Measurements from ENCODE around the gene LRWD1.
"Not testable (repeated sequence)": the region's sequence is repeated elsewhere in the genome, so short reads cannot be mapped to it uniquely, and the experiment has no call there.

LRWD1 gene

DNA sequence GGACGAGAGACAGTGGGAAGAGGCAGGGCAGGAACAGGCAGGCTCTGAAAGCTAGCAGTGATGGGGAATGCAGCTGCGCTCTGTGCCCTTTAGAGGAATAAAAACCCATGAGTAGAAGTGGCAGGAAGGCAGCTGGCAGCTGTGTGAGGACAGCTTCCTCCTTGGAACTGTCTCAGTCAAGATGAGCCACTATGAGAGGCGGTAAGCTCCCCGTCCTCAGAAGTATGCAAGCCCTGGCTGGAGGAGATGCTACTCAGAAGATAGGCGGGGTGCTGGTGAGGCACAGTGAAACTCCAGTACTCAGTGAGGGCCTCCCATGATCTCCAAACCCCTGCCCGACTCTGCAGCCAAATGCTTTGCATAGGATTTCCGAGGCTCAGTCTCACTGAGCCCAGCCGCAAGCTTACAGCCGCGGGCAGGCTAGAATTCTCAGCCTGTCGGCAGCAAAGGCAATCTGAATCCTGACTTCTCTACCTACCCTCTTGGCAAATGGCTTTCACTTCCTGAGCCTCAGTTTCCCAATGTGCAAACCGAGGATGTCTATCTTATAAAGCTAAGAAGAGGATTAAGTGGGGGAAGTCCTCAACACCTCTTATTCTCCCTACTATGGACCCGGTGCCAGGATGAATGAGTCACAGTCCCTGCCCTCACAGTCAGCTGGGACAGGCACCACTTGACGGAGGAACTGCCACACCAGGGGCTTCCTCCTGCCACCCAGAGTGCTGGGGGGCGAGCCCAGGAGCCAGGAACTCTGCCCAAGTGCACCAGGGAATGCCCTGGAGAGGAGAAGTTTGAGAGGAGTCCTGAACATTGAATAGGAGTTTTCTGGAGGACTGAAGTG lies 50.3 kb downstream of the LRWD1 start:
- H3K36me3 ChIP-seq (replicated peaks); in situ Hi-C loops (cut with HindIII; ENCODE audit: low pct_ligation_motif_present, low sequenced_read_pairs); H3K27ac ChIP-seq; DNase-seq; H3K4me3 ChIP-seq (ENCODE audit: low read depth, low read length); H3K27me3 ChIP-seq (replicated peaks): not testable (repeated sequence)

DNA sequence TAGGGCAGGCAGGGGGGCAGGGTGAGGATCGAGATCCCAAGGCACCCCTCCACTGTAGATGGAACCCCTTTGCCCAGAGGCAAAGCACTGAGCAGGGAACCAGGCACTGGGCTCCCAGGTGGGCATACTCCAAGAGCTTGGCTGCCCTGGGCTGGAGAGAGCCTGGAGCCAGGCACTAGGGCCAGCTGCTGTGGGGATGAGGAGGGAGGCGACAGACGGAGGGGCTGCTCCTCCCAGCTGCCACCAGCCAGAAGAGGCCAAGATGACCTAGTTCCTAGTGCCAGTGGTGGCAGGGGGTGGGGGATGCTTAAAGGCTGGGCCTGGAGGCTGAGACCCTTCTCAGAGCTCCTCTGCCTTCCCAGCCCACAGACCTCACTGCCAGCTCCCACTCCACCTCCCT lies 51.1 kb downstream of the LRWD1 start:
- in situ Hi-C loops (cut with HindIII; ENCODE audit: low pct_ligation_motif_present, low sequenced_read_pairs); H3K4me3 ChIP-seq (ENCODE audit: low read depth, low read length); DNase-seq; H3K36me3 ChIP-seq (replicated peaks); H3K27ac ChIP-seq; H3K27me3 ChIP-seq (replicated peaks): not testable (repeated sequence)

DNA sequence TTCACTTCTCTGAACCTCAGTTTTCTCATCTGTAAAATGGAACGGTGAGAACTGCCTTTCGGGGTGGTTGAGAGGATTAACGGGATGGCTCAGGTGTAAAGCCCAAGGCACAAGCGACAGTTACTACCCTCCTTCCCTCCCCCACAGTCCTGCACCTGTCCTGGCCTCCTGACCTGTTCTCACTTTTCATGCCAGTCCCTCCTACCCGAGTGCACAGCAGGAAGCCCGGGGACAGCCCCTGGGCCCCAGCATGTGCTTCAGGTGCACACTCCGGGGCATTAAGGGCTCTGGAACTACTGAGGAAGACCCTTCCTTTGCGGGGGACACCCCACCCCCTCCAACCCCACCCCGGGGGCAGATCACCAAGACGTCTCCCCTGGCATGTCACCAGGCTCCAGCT lies 52.2 kb downstream of the LRWD1 start:
- DNase-seq; H3K27ac ChIP-seq; in situ Hi-C loops (cut with HindIII; ENCODE audit: low pct_ligation_motif_present, low sequenced_read_pairs); H3K27me3 ChIP-seq (replicated peaks); H3K36me3 ChIP-seq (replicated peaks); H3K4me3 ChIP-seq (ENCODE audit: low read depth, low read length): not testable (repeated sequence)

DNA sequence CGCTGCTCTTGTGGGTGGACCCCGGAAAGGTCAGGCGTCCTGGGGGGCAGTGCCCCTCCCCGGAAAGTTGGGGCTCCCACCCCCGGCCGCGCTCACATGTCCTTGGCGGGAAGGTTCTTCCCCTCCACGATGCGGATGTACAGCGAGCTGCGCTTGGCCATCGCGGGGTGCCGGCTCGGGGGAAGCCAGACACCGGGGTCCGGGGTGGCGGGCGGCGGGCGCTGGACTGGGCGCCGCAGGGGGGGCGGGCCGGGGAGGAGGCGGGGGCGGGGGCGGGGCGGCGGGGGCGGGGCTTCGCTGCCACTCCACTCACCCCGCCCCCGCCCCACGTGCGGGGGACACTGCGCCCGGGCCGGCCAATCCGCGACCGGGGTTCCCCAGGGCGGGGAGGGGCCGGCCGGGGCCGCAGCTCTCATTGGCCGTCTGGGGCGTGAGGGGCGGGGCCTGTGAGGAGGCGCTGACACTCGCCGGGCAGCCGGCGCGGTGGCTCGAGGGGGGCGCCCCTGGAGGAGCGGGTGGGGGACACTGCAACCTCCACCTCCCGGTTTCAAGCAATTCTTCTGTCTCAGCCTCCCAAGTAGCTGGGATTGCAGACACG lies 52.9 kb downstream of the LRWD1 start, which contains the start of gene RASA4B:
Gene RASA4B, minus strand, starts transcription at position 228 of the 598 bp plus-strand sequence. Its CDS starts 67 bp downstream, at position 161.
- H3K36me3 ChIP-seq (replicated peaks); H3K27me3 ChIP-seq (replicated peaks); H3K4me3 ChIP-seq (ENCODE audit: low read depth, low read length); H3K27ac ChIP-seq; in situ Hi-C loops (cut with HindIII; ENCODE audit: low pct_ligation_motif_present, low sequenced_read_pairs); DNase-seq: not testable (repeated sequence)

DNA sequence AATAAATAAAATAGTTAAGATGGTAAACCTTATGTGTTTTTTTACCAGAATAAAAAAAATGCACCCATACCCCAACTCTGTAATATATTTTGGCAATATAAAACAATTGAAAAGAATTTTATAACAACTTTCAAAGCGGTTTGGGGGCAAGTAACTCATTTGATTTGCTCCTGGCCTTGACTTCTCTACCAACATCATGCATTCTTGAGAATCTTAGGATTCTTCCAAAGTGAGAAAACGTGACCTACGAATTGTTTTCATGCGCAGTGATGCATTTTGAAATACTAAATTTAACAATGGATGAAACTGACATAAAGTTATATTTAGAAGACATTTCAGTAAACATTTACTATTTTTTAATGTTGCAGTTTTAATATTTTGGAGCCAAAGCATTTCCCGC lies 56.0 kb downstream of the LRWD1 start:
- H3K27ac ChIP-seq; H3K27me3 ChIP-seq (replicated peaks); H3K36me3 ChIP-seq (replicated peaks); DNase-seq; in situ Hi-C loops (cut with HindIII; ENCODE audit: low pct_ligation_motif_present, low sequenced_read_pairs); H3K4me3 ChIP-seq (ENCODE audit: low read depth, low read length): not testable (repeated sequence)

All from brain microvascular endothelial cell (primary cell).